GM18520 (cell line): ENCODE data around the gene CTXN1.

Source experiments
- ATAC-seq: cut with Tn5 transposase; IDR thresholded peaks from one replicate; pipeline ENCODE4 v1.9.1; 2021; ENCODE audit not compliant: unreplicated experiment

Gene CTXN1

DNA sequence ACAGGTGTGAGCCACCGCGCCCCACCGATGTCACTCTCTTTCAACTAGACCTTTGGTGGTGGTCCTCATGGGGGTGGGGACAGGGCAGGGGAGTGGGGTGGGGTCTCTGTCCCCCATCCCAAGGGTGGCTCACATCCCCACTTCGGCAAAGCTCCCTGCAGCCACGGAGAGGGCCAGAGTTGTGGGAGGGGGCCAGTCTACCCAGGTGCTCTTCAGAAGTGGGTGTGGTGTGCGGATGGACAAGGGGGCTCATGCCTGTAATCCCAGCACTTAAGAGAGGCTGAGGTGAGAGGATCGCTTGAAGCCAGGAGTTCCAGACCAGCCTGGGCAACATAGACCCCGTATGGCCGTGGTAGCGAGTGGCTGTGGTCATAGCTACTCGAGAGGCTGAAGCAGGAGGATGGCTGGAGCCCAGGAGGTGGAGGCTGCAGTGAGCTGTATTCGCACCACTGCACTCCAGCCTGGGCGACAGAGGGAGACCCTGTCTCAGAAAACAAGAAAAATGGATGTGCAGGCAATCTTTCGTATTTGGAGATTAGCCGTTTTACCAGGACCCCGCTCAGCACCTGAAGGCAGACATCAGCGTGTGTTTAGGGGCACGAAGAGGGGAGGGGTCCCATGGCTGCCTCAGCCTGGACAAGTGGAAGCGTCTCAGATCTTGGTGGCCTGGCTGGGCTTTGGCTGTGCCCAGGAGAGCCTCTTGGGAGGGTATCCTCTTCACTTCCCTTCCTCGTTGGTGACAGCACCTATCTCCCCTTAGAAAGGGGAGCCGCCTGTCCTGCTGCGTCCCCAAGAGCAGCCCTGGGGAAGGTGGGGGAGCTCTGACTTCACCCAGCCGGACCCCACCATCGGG lies 10.5 kb downstream of the CTXN1 start:
- no peak for ATAC-seq

DNA sequence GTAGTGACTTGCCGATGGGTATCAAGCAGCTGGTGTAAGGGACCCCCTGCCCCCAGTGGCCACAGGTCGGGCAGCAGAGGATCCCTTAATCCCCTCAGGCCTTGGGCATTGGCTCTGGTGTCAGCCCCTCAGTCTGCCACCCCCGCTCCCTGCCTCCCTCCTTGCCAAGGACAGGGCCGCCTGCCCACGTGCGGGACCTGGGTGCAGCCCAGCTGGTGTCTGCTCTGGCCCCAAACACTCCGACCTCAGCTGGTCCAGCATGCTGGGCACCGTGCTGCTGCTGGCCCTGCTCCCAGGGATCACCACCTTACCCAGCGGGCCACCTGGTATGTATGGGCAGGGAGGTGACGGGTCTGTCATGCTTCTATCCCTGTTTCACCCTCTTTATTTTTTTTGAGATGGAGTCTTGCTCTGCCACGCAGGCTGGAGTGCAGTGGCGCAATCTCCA lies 11.3 kb downstream of the CTXN1 start, which contains the start of gene TGFBR3L:
TGFBR3L (plus strand) TSS at position 233 of the 448 bp plus-strand sequence.
- ATAC-seq = no peak

GRCh38 chr19:7914099-7914498 lies 11.8 kb downstream of the CTXN1 start:
- ATAC-seq = no peak

DNA sequence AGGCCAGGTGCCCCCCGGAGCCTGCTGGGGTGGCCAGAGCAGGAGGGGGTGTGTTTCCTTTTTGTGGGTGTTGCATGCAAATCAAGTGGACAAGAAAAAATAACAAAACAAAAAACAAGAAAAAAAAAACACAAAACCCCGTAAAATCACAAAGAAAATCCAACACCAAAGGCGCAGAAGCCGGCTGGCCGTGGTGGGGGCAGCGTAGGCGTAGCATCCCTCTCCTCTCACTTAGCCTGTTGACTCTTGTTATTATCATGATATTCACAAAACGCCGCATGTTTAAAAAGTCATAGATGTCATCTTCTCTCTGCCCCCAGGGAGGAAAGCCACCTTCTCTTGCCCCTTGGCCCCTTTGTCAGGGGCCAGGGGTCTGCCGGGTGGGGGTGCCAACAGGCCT lies 12.3 kb downstream of the CTXN1 start:
- ATAC-seq = no peak

DNA sequence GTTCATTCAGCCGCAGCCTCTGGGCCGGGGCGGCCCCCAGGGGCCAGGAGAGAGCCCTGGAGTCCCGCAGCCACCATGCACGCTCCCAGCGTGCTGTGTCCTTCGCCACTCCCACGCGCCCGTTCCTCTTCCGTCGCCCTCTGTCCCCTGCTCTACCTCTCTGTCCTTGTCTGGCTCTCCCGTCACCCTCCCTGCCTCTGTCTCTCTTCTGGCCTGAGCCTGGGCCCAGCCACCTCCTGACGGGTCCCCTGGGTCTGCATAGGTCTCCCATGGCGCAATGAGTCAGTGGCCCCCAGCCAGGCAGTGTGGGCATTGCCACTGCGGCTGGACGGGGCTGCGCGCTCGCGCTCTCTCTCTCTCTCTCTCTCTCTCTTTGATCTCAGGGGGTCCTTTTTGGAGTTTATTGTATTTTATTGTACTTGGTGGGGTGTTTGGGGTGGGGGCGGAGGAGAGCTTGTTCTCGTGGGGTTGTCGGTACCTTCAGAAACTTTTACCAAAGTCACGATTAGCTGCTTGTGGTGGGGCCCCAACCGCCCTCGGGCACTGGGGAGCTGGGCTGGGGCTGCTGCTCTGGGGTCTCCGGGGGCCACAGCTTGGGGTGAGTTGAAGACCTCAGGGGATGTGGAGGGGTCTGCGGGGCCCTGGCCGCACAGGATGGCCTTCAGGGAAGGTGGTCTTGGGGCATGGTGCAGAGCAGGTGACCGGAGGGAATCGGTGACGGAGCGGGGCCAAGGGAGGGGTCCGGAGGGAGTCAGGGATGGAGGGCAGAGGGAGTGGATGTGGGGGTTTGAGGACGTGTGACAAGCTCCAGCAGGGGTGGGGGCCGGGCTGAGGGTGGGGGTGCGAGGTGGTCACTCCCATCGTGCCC lies 13.0 kb downstream of the CTXN1 start:
- ATAC-seq = no peak

GRCh38 chr19:7912144-7912696 lies 13.7 kb downstream of the CTXN1 start:
- no peak for ATAC-seq

- no peak for ATAC-seq
Measured at GRCh38 chr19:7911508-7912143, 14.3 kb downstream of the CTXN1 start.

DNA sequence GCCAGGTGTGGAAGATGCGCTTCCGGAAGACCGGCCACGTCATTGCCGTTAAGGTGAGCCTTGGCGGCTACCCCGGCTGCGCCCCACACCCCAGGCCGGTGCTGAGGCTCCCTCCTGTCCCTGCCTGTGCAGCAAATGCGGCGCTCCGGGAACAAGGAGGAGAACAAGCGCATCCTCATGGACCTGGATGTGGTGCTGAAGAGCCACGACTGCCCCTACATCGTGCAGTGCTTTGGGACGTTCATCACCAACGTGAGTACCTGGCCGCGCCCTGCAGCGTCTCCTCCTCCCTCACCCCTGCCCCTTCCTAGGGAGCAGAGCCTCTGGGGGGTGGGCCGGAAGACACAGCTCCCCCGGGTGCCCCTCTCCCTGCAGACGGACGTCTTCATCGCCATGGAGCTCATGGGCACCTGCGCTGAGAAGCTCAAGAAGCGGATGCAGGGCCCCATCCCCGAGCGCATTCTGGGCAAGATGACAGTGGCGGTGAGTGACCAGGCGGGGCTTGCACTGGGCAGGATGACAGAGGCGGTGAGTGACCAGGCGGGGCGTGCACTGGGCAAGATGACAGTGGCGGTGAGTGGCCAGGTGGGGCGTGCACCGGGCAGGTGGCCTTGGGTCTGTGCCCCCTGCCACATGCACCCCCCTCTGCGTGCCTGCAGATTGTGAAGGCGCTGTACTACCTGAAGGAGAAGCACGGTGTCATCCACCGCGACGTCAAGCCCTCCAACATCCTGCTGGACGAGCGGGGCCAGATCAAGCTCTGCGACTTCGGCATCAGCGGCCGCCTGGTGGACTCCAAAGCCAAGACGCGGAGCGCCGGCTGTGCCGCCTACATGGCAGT lies 15.4 kb downstream of the CTXN1 start:
- ATAC-seq = no peak

GRCh38 chr19:7909471-7910067 lies 16.4 kb downstream of the CTXN1 start:
- no peak for ATAC-seq

DNA sequence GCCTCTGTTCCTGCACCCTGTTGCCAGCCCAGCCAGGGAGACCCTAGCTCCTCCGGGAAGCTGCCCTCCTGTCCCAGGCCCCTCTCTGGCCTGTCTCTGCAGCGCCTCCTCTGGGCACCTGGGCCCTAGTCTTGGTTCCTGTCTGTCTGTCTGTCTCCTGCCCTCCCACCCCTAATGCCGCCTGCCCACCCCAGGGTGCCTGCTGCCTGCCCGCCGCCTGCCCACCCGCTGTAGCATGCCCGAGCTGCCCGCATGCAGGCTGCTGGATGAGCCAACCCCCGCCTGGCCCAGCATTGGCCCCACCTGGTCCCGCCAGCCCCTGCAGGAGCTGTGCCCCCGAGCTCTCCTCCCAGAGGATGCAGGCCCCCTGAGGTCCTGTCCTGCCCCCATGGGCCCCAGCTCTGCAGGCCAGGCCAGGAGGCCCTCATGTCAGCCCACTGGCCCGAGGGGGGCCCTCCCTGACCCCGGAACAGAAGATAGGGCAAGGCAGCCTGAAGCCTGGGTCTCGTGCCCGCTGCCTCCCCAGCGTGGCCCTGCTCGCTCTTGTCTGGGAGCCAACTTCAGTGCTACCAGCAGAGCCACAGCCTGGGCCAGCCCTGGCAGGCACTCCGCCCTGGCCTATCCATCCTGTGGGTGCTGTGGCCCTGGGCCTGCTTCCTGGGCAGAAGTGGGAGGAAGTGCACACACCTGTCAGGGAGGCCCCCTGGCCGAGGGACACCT lies 17.0 kb downstream of the CTXN1 start:
- ATAC-seq = no peak

DNA sequence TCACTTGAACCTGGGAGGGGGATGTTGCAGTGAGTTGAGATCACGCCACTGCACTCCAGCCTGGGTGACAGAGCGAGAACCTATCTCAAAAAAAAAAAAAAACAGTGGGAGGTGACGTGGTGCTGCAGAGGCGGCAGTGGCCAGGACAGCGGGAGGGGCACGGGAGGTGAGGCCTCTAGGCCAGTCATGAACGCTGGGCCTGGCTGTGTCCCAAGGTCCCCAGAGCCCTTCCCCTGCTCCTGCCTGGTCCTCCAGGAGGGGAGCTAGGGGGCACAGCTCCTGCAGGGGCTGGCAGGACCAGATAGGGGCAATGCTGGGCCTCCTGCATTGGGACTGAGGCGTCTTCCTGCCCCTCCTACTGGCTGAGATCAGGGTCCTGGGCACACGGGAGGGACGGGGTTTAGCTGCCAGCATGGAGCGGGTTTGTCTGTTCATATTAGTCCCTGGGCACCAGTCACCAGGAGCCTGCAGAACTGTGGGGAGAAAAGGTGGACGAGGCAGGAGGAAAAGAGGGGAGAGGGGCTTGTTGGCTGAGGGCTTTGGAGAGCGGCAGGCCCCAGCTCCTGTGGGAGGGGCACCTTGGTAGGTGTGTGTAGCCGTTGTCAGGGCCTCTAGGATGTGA lies 17.7 kb downstream of the CTXN1 start:
- ATAC-seq = no peak

- no peak for ATAC-seq
Measured at GRCh38 chr19:7907544-7907943, 18.4 kb downstream of the CTXN1 start.

- no peak for ATAC-seq
Measured at GRCh38 chr19:7907122-7907521, 18.8 kb downstream of the CTXN1 start.

- ATAC-seq = no peak
Measured at GRCh38 chr19:7905859-7906258, 20.1 kb downstream of the CTXN1 start.

DNA sequence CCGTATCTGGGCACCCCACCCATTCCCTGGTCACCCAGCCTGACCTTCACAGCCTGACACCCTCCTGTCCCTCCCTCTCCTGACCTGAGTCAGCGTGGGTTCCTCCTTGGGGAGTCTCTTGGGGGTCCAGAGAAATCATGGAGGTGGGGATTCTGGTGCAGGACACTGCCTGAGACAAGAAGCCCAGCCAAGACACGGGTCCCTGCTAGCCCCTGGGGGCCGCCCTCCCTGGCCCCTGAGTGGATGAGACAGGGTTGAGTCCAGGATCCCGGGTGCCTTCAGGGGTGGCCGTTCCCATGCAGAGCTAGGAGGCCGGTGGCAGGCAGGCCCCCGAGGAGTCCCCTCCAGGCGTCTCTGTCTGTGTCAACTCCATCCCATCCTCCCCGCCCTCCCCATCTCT lies 20.7 kb downstream of the CTXN1 start:
- ATAC-seq = no peak

GRCh38 chr19:7904074-7905020 lies 21.6 kb downstream of the CTXN1 start:
- ATAC-seq = peak; percentile 15

DNA sequence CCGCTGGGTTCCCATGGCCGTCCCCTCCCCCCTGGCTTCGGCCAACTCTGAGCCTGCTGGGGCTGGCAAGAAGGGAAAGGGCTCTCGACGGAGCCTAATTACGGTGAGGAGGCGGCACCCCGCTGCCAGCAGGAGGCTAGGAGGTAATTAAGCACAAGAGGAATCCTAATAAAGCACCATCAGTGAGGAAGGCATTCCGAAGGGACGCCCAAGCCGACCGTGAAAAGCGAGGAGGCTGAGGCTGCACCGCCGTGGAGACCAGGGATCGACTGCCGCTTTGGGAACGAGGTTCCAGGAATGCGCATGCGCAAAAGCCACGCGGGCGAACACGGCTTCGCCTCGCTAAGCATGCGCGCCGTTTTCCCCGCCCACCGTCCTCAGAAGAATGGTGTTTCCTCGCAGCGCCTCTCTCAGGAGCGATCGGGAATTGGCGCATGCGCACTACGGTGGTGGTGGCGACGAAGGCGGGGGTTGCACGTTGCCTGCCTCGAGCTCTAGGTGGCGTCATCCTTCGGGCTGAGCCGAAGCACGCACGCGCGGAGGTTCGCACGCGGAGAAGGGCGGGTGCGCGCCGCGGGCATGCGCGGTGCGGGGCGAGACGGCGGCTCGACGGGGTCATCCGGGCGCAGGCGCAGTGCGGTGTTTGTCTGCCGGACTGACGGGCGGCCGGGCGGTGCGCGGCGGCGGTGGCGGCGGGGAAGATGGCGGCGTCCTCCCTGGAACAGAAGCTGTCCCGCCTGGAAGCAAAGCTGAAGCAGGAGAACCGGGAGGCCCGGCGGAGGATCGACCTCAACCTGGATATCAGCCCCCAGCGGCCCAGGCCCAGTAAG lies 22.5 kb downstream of the CTXN1 start, which contains the start of gene MAP2K7:
MAP2K7 (plus strand) TSS at position 634 of the 830 bp plus-strand sequence; CDS start at position 702, 68 bp downstream.
- peak; percentile 89 for ATAC-seq
